HUDEP-2 (cell line): ENCODE results near the gene TSEN54.

Experiments used
- DNase-seq, 76 experiments: peaks; one replicate each; lab custom pipeline; 2025; ENCODE audit not compliant: unreplicated experiment in 76 of 76; lab: John Stamatoyannopoulos, UW

TSEN54 gene

GRCh38 chr17:75536366-75536765 lies 20.0 kb downstream of the TSEN54 start:
- DNase-seq = no peak

GRCh38 chr17:75539967-75540729 lies 23.8 kb downstream of the TSEN54 start:
- no peak for DNase-seq

DNA sequence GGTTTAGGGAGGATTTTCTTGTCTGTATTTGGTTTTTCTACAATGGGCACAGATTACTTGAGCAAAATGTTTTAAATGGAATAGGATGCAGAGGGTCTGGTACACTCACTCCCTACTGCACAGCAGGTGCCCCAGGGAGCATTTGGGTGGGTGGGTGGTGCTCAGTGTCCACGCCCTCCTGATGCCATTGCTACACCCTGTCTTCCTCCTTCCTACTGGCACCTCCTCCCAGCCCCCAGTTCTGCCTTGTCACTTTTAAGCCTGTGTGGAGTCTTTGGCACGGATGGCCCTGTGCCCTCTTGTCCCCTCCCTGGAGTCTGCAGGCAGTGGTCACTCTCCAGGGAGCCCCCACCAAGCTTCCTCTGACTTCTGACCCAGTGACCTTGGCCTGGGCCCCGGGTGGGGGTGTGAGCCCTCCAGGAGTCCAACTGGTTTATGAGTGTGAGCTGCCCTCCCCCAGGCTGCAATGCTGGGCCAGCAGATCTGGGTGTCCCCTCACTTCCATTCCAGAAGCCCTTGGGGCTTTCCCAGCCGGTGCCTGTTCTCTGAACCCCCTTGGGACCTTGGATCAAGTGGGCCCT lies 24.7 kb downstream of the TSEN54 start:
- DNase-seq = peak in 1 of 76 experiments; percentile 1

GRCh38 chr17:75542229-75542628 lies 25.9 kb downstream of the TSEN54 start:
- DNase-seq = no peak

DNA sequence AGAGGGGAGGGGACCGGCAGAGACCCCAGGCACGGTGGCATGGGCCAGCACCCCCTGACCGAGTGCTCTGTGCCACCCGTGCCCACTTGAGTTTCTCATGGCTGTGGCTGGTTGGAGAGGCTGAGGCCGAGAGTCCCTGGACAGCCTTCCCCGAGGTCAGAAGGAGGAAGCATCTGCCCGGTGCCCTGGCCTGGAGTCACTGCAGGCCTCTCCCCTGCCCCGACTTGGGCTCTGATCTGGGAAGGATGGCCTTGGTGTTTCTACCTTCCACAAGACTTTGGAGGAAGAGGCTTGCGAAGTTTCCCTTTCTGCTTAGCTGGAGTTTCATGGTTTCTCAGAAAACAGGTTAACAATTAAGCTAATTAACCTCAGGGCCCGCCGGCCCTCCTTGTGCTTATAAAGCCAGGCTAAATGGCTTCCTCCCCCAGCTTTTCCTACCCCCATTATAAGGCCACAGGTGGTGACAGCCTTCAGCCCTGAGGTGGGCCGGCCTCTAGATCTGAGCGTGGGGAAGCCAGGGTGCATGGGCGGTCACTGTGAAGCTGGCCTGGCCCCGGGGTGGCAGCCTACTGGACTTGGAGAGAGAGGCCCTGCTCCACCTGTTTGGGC lies 26.5 kb downstream of the TSEN54 start:
- no peak for DNase-seq

DNA sequence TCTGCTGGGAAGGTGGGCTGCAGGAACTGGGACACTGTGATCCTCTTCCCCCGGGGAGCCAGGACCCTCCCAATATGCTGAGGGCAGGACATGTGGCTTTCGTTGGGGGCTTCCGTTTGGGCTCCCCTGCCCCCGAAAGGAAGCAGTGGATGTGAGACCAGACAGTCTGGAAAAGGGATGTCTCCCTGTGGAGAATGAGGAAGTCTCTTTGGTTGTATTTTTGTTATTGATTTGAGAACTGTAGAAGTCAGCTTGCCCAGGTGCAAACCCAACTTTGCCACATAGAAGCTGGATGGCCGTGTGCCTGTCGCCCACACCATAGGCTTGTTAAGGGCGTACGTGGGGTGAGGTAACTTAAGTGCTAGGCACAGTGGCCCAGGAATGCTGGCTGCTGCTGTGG lies 27.9 kb downstream of the TSEN54 start:
- DNase-seq = no peak

DNA sequence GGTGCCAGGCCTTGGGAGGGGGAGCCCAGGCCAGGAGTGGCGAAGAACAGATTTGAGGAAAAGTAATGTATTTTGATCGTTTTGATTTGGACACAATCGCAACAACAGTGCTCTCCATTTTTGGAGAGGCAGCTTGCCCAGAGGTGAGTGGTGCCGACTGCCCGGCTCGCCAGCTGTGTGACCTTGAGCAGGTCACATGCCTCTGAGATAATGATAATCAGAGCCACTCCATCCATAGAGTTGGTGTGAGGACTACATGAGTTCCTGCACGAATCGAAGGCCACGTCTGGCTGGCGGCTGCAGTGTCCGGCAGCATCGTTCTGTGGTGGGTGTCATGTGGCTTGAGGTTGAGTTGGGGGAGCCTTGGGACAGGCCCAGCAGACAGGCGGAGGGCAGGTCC lies 29.9 kb downstream of the TSEN54 start:
- no peak for DNase-seq

DNA sequence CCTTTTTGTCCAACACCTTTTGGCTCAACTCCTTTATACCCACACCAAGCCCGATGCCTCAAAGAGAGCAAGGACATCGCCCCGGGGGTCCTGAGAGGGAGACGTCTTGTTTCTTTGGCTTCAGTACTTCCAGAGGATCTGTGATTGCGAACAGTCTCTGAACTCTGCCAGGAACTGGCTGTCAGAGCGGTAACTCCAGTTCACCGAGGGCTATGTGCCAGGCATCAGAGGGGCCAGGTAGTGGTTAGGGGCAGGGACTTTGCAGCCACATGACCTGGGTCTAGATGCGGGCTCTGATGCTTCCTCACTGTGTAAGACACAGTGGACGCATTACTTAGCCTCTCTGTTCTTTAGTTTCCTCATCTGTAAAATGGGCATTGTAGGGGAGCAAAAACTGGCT lies 30.8 kb downstream of the TSEN54 start:
- no peak for DNase-seq

- DNase-seq = no peak
Measured at GRCh38 chr17:75548813-75549212, 32.5 kb downstream of the TSEN54 start.

- peak in 29 of 76 experiments; percentile 4 to 34 (median 19) for DNase-seq
Measured at GRCh38 chr17:75549246-75550138, 33.2 kb downstream of the TSEN54 start.

DNA sequence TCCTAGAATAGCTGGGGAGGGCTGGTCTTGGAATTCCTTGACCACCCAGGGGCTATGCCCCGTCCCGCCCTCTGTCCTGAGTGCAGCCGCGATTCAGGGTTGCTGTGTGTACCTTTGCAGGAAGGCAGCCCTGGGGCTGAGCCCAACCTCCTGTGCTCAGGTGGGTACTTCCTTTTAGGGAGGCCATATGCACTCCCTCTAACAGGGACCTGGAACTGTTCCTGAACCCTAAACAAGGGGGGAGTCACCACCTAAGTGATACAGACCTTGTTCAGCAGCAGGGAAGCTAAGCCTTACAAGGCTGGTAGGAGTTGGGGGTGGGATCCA lies 33.8 kb downstream of the TSEN54 start:
- DNase-seq = no peak

DNA sequence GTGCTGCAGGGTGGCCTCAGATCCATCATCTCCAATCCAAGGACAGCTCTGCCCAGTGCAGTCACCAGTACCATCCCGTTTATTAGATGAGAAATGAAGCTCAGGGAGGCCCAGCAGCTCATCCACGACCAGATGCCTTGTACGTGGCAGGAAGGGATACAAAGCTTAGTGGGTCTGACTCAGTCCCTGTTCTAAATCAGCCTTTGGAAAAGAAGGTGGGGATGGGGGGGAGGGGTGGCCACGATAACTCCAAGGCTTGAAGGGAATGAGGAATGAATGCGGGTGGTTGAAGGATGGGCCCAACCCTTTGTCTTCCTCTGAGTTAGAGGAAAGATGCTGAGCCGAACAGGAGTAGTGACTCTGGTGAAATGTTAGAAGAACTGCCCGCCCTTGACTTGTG lies 34.9 kb downstream of the TSEN54 start:
- DNase-seq = no peak

DNA sequence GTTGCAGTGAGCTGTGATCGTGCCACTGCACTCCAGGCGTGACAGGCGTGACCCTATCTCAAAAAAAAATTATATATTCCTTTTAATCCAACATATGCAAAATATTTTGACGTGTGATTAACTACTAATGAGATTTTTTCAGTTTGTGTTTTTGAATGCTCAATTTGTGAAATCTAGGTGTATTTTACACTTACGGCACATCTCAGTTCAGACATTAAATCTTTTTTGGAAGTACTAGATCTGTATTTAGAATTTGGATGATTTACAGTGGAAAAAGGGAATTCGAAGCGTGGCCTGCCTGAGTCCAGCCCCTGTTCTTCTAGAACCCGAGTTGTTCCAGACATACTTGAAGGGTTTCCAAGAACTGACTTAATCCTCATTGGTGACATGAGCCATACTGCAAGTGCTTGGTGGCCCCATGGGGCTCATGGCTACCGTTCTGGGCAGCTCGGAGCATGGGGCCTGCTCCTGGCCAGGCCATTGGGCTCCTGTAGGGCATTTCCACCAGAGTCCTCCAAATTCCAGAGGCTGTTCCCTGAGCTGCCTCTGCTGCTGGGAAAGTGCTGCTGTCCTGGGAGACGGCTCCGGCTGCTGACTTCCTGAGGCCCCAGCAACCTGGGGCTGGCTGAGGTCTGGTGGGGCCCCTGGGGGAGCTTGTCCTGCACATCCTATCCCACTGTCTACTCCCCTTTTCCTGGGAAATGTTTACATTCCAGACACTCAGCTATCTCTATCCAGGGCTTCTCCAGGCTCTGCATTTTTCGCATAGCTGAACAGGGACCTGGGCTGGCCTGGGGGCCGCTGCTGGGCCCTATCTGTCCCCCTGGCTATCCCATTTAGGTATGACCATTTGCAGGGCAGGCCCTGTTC lies 36.3 kb downstream of the TSEN54 start:
- DNase-seq = no peak

DNA sequence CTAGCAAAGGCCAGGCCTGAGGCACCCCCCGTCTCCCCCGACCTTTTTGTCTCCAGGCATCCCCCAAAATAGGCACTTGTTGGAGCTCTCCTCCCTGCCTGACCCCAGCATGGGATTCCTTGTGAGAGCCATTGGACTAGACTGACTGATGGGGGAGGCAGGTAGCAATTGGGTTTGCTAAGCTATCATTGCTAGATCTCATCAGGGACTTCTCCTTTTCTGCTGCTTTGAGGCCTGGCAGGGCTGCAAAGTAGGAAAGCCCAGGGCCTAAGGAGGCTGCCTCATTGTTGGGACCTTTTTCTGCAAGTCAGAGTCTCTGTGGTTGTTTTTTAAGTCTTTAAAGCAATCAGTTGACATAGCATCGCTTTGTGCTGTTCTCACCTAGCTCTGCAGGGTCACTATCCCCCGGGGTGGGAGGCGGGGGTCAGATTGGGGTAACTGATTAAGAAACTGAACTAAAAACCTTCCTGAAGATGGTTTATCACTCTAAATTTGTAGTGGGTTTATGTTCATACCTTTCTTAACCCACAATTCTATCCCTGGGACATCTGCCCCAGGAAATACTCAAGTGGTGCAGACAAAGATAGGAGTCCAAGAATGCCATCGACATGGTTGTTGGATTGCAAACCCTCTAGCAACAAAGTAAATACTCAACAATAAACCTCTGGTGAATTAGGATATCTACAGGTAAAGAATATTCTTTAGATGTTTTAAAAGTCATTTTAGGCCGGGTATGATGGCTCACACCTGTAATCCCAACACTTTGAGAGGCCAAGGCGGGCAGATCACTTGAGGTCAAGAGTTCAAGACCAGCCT lies 37.2 kb downstream of the TSEN54 start:
- no peak for DNase-seq

GRCh38 chr17:75555679-75556153 lies 39.4 kb downstream of the TSEN54 start:
- no peak for DNase-seq

DNA sequence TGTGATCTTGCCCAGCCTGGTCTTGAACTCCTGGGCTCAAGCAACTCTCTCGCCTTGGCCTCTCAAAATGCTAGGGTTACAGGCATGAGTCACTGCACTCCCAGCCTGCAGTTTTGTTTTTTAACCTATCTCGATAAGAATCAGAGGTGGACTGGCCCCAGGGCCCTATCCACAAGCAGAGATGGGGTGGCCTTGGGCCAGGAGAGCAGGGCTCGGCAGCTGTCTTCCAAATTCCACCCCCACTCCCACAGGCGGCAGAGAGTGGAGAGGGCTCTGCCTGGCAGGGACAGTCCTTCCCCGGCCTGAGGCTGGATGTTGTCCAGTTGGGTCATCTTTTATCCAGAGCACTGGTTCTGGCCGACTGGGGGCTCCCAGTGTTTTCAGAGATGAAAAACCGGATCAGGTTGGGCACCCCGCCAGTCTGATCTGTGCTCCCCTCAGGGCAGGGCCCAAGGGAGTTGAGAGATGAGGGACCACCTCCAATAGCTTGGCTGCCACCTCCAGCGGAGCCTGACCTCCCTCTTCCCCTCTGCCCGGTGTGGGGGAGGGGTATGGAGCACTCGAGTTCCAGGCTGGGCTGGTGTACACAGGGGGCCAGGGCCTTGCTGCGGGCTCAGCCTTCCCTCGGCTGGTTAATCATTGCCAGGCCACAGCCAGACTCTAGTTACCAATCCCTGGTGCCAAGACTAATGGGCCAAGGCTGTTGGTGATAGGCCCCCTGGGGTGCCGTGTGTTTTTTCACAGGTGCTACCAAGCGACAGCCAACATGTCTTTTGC lies 40.9 kb downstream of the TSEN54 start:
- peak in 38 of 76 experiments; percentile 3 to 80 (median 26) for DNase-seq

DNA sequence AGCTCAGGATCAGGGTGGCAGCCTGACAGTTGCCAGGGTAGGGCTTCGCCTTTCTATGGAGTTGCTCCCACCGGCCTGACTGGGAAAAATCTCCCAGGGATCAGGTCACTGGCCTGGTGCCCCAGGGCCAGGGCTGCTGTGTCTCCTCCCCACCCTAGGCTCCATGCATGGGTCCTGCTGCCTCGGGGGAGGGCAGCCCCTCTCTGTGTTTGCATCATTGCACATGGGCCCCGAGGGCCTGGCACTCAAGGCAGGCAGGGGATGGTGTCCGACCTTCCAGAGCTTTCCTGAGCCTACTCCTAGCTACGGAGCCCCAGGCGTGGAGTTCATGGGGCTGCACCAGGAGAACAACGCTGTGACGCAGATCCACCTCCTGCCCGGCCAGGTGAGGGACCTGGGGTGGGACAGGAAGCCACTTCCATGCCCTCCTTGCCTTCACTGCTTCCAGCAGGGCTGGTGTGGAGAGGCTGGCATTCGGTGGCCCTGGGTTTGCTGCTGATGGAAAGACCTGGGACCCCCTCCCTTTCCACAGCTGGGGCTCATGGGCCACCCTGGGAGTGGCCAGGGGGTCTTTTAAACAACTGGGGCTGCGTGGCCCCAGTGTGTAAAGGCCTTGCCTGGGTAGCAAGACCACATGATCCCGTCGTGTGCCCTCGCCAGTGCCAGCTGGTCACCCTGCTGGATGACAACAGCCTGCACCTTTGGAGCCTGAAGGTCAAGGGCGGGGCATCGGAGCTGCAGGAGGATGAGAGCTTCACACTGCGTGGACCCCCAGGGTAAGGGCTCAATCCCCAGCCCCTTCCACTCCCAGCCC lies 41.7 kb downstream of the TSEN54 start:
- DNase-seq = no peak
